Activated CD8-positive, alpha-beta memory T cell treated with anti-CD3 and anti-CD28 coated beads for 1 hour (primary cell): ENCODE measurements around the gene ABCB11.

ENCODE experiments used
- DNase-seq, 2 donors: peaks; one replicate each; pipeline ENCODE4 v3.0.0-alpha.2; 2020; ENCODE audit warnings: low read depth in 1 of 2; ENCODE audit errors: extremely low read depth in 1 of 2

ABCB11 gene

GRCh38 chr2:169010633-169011460, 20.3 kb downstream of the ABCB11 start:
- no peak for DNase-seq

GRCh38 chr2:169009865-169010579, 21.1 kb downstream of the ABCB11 start:
- no peak for DNase-seq

- no peak for DNase-seq
These were observed 23.2 kb downstream of the ABCB11 start for GRCh38 chr2:169007941-169008340.

- no peak for DNase-seq
These were observed 23.8 kb downstream of the ABCB11 start for GRCh38 chr2:169007356-169007755.

GRCh38 chr2:169006665-169007064, 24.5 kb downstream of the ABCB11 start:
- no peak for DNase-seq

GRCh38 chr2:169005994-169006393, 25.1 kb downstream of the ABCB11 start:
- DNase-seq, result no peak

- DNase-seq, result no peak
These were observed 26.0 kb downstream of the ABCB11 start for GRCh38 chr2:169005080-169005598.

- no peak for DNase-seq
These were observed 28.9 kb downstream of the ABCB11 start for GRCh38 chr2:169002161-169002738.

- no peak for DNase-seq
These were observed 29.9 kb downstream of the ABCB11 start for GRCh38 chr2:169001116-169001815.

- DNase-seq, result no peak
These were observed 31.4 kb downstream of the ABCB11 start for GRCh38 chr2:168999668-169000213.

GRCh38 chr2:168998609-168999211, 32.4 kb downstream of the ABCB11 start:
- no peak for DNase-seq

- DNase-seq, result no peak
These were observed 33.3 kb downstream of the ABCB11 start for GRCh38 chr2:168997794-168998193.

- DNase-seq, result no peak
These were observed 34.0 kb downstream of the ABCB11 start for GRCh38 chr2:168997118-168997521.

GRCh38 chr2:168995744-168996143, 35.4 kb downstream of the ABCB11 start:
- DNase-seq, result no peak

GRCh38 chr2:168993538-168993937, 37.6 kb downstream of the ABCB11 start:
- DNase-seq, result no peak

GRCh38 chr2:168992591-168993349, 38.4 kb downstream of the ABCB11 start:
- DNase-seq, result no peak

GRCh38 chr2:168992026-168992425, 39.1 kb downstream of the ABCB11 start:
- DNase-seq, result no peak

- no peak for DNase-seq
These were observed 42.4 kb downstream of the ABCB11 start for GRCh38 chr2:168988755-168989154.

- no peak for DNase-seq
These were observed 44.7 kb downstream of the ABCB11 start for GRCh38 chr2:168986398-168986943.
